Suprapubic skin (tissue), 3 donors: Measurements from ENCODE around the gene CROT.

Experiments
- POLR2AphosphoS5 ChIP-seq, 3 donors: sonication (generic); formaldehyde crosslinking; IDR thresholded peaks; one replicate each; pipeline ENCODE4 v1.6.1; 2017; ENCODE audit warnings: antibody characterized with exemption in 3 of 3
- TF ChIP-seq, protein P1 (sequence below), 2 donors: fragments of 200-600 bp in 1 of 2; fragments of 450-650 bp in 1 of 2; sonication (generic) in 1 of 2; IDR thresholded peaks; one replicate each; pipeline ENCODE4 v1.5.1; 2016 to 2019; ENCODE audit warnings: antibody characterized with exemption in 2 of 2, mild to moderate bottlenecking in 1 of 2, moderate library complexity in 1 of 2

DNA sequence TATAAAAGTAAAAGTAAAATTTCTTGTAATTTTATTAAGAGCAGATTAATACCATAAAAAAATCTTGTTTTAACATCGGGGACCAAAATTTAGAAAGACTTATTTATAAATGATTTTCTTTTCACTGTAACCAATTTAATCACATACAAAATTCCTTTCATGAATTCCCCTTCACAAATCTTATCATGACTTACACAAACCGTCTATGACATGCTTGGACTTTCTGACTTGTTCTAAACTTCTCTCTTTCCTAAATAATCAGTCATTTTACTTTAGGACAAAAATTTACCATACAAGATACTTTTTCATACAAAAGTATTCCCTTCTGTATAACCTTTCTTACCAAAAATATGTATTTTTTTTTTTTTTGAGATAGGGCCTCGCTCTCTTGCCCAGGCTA is 9.3 kb downstream of the CROT start:
- TF ChIP-seq, protein P1, sequence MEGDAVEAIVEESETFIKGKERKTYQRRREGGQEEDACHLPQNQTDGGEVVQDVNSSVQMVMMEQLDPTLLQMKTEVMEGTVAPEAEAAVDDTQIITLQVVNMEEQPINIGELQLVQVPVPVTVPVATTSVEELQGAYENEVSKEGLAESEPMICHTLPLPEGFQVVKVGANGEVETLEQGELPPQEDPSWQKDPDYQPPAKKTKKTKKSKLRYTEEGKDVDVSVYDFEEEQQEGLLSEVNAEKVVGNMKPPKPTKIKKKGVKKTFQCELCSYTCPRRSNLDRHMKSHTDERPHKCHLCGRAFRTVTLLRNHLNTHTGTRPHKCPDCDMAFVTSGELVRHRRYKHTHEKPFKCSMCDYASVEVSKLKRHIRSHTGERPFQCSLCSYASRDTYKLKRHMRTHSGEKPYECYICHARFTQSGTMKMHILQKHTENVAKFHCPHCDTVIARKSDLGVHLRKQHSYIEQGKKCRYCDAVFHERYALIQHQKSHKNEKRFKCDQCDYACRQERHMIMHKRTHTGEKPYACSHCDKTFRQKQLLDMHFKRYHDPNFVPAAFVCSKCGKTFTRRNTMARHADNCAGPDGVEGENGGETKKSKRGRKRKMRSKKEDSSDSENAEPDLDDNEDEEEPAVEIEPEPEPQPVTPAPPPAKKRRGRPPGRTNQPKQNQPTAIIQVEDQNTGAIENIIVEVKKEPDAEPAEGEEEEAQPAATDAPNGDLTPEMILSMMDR (IDR thresholded peaks at IDR 0.05): no peak
- TF ChIP-seq POLR2AphosphoS5 (IDR thresholded peaks at IDR 0.05): no peak
